Retinal pigment epithelial cell (primary cell): ENCODE data around the gene PROCR.
A peak's percentile ranks its signal among the peaks of the same experiment; 100 is the strongest.

Experiments used
- DNase-seq: peaks from one replicate; pipeline ENCODE4 v3.0.0-alpha.2; 2010; ENCODE audit warnings: low read depth
- H3K4me3 ChIP-seq: 2 replicates; pipeline ENCODE4 v1.5.1; 2011; ENCODE audit warnings: mild to moderate bottlenecking, low read length, control low read depth, moderate library complexity
- TF ChIP-seq, protein P1 (sequence below): conservative IDR thresholded peaks from 2 replicates; pipeline ENCODE4 v1.5.1; 2011; ENCODE audit warnings: low read depth, low read length, control low read depth, inconsistent platforms

Gene PROCR

DNA sequence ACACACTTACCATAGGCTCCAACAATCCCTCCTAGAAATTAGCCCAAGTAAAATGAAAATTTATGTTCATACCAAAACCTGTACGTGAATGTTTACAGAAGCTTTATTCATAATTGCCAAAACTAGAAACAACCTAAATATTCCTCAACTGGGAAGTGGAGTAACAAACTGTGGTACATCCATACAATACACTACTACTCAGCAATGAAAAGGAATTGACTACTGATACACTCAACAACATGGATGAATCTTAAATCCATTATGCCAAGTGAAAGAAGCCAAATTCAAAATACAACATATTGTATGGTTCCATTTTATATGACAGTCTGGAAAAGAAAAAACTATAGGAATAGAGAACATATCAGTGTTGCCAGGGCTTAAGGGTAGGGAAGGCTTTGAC, 34.9 kb downstream of the PROCR start:
- TF ChIP-seq, protein P1, sequence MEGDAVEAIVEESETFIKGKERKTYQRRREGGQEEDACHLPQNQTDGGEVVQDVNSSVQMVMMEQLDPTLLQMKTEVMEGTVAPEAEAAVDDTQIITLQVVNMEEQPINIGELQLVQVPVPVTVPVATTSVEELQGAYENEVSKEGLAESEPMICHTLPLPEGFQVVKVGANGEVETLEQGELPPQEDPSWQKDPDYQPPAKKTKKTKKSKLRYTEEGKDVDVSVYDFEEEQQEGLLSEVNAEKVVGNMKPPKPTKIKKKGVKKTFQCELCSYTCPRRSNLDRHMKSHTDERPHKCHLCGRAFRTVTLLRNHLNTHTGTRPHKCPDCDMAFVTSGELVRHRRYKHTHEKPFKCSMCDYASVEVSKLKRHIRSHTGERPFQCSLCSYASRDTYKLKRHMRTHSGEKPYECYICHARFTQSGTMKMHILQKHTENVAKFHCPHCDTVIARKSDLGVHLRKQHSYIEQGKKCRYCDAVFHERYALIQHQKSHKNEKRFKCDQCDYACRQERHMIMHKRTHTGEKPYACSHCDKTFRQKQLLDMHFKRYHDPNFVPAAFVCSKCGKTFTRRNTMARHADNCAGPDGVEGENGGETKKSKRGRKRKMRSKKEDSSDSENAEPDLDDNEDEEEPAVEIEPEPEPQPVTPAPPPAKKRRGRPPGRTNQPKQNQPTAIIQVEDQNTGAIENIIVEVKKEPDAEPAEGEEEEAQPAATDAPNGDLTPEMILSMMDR, result no peak
- no peak overlapping the region for H3K4me3 ChIP-seq
- no peak for DNase-seq

DNA sequence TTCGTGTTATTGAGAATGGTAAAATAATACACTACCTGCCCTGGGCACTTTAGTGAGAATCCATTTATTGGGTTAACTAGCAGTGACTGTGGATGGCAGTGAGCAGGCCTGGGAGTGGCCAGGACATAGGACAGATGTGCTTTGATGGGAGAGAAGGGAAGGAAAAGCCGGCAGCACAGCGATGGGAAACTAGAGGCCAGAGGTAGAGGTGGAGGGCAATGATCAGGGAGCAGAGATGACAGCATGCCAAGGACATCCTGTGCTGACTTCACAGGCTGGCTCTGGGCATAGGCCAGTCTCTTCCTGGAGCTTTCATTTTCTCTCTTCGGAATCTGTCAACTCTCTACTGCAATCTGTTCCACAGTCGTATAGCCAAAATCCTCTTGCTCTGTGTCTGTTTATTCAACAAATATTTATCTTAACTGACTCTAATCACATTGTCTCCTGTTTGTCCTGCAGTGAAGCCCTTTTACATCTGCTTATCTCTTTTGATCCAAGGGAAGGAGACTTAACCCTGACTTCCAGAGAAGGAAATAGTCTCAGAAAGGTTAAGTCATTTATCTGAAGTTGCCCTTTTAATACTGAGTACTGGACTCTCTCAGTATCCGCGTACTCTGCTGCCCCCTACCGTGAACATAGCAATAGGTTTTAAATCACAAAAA, 36.2 kb downstream of the PROCR start:
- DNase-seq, result no peak
- TF ChIP-seq, protein P1, result peak; percentile 78
- H3K4me3 ChIP-seq, result no peak overlapping the region

DNA sequence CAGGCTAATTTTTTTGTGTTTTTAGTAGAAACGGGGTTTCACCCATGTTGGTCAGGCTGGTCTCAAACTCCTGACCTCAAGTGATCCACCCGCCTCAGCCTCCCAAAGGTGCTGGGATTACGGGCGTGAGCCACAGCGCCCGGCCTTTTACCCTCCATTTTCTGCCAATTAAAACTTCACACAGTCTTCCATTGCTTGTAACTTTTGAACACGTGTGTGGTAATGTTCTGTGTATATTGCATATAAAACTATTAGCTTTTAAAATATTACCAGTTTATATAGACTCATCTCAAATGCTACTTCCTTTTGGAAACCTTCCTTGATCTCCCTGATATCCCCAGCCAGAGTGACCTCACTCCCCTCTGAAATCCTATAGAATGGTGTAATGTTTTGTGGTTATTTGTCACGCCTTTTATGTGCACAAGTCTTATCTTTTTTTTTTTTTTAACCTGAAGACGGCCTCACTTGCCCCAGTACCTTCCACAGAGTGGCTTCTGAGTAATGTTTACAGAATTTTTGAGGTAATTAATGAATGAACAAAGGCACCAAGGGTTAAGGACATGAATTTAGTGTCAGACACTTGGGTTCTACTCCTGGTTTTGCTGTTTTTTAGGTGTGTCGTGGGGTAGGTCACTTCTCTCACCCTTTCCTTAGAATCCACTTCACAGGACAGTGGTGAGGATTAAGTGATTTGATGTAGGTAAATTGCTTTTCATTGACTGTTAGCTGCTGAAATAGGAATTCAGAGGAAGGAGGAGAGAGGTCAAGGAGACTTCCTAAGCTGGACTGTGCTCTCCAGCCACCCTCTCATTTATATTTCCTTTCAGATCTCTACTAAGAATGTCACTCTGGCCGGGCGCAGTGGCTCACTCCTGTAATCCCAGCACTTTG, 43.4 kb downstream of the PROCR start:
- TF ChIP-seq, protein P1, result no peak
- DNase-seq, result no peak

DNA sequence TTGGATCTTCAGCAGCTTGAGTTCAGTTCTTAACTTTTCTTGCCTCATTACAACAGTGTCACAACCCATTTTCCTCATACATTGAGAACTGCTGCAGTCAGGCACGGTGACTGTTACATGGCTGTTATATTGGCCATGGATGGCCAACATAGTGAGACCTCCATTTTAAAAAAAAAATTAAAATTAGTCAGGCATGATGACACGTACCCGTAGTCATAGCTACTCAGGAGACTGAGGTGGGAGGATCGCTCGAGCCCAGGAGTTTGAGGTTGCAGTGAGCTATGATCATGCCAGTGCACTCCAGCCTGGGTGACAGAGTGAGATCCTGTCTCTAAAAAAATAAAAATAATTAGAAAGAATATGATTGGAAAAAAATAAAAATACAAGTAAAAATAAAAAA, 44.7 kb downstream of the PROCR start:
- H3K4me3 ChIP-seq, result no peak overlapping the region
- TF ChIP-seq, protein P1, result no peak

More for the DNA sequence above, 43.4 kb downstream of the PROCR start:
- H3K4me3 ChIP-seq, result no peak overlapping the region

DNA sequence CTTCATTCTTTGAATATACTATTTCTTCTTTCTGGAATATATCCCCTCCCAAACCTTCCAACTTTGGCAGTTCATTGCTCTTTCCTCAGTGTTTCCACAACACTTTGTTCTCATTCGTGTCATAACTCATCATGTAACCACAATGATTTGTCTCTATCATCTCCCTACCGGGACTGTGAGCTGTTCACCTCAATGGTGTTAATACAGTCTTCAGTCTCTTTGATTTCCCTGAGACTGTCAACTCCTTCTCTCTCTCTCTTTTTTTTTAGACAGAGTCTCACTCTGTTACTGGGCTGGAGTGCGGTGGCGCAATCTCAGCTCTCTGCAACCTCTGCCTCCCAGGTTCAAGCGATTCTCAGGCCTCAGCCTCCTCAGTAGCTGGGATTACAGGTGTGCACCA, 52.1 kb downstream of the PROCR start:
- TF ChIP-seq, protein P1, result no peak
- no peak overlapping the region for H3K4me3 ChIP-seq
- no peak for DNase-seq

More for the DNA sequence above, 44.7 kb downstream of the PROCR start:
- no peak for DNase-seq

DNA sequence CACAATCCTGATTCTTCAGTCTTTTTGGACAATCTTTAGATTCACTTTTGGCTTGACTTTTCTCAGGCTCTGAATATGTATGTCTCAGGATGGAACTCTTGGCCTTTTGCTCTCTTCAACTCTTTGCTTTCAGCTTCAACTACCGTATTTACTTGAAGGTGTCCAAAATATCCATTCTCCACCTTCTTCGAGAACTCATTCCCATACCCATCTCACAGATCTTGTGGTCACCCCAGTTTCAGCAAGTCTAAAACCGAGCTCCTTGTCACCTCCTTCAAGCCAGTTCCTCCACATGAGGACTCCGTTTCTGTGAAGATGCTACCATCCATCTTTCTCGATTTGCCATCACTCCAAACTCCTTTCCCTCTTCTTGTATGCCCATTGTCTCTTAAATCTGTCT, 52.7 kb downstream of the PROCR start:
- H3K4me3 ChIP-seq, result no peak overlapping the region
- no peak for DNase-seq
- TF ChIP-seq, protein P1, result no peak
